HCT116 (cell line): Measurements from ENCODE around the gene OSBPL5. TPM values are rescaled to one million over a fixed set of nuclear protein-coding genes. Genes with fewer than 3 reads are reported as not detected.

Experiments
- ATAC-seq: fragments of 200-7000 bp; cut with Tn5 transposase; 2 replicates; pipeline ENCODE4 v1.9.1; 2020; ENCODE audit warnings: mild to moderate bottlenecking, moderate library complexity
- BruUV-seq: library from RNA; stranded (reverse); fragments of 400-500 nt; replicated peaks from 2 replicates; lab custom pipeline; 2021; lab: Mats Ljungman, UMichigan
- CTCF ChIA-PET: fragments of 300-600 bp; sonication (Branson Sonifier 250); formaldehyde crosslinking; loops from one replicate; lab custom pipeline; 2021; ENCODE audit warnings: antibody characterized with exemption; lab: Charles Lee
- POLR2A ChIA-PET: fragments of 300-600, 350-600 bp; sonication (Branson Sonifier 250); formaldehyde crosslinking; loops from one replicate; lab custom pipeline; 2021; ENCODE audit warnings: antibody characterized with exemption; lab: Charles Lee
- RAD21 ChIA-PET, 2 experiments: fragments of 300-600 bp; sonication (Branson Sonifier 250); formaldehyde crosslinking; loops; one replicate each; lab custom pipeline; 2023; ENCODE audit warnings: low total read pairs in 2 of 2; ENCODE audit not compliant: uncharacterized antibody in 2 of 2, unreplicated experiment in 2 of 2, low non-redundant PET in 1 of 2; lab: Charles Lee
- DNase-seq: peaks from one replicate; pipeline ENCODE4 v3.0.0-alpha.2; 2010; ENCODE audit warnings: low read depth, low spot score
- H2AFZ ChIP-seq: fragments of 200-600 bp; shearing (Covaris generic), sonication (generic); 2 replicates; pipeline ENCODE4 v1.6.1; 2017; ENCODE audit warnings: low read depth, mixed run types, mixed read lengths, antibody characterized with exemption, low read length; ENCODE audit not compliant: poor library complexity, severe bottlenecking
- H3K27ac ChIP-seq: 2 replicates; pipeline ENCODE4 v1.5.1; 2012; ENCODE audit warnings: low read depth, low read length
- H3K27me3 ChIP-seq: fragments of 200-600 bp; sonication (generic); 2 replicates; pipeline ENCODE4 v1.6.1; 2016; ENCODE audit warnings: mixed run types, low read length, mixed read lengths; ENCODE audit not compliant: insufficient read depth
- H3K36me3 ChIP-seq, 2 experiments: fragments of 200-500 bp in 1 of 2; fragments of 200-600 bp in 1 of 2; sonication (Bioruptor generic) in 1 of 2; sonication (generic) in 1 of 2; 2 replicates each; pipeline versions ENCODE4 v1.5.1 to v1.6.1; 2014 to 2016; ENCODE audit warnings: low read length in 2 of 2, inconsistent platforms in 1 of 2, mixed read lengths in 1 of 2, mixed run types in 1 of 2; ENCODE audit not compliant: insufficient read depth in 2 of 2, control insufficient read depth in 1 of 2
- H3K4me1 ChIP-seq, 2 experiments: fragments of 200-600 bp in 1 of 2; sonication (generic) in 1 of 2; 2 replicates each; pipeline versions ENCODE4 v1.5.1 to v1.6.1; 2012 to 2017; ENCODE audit warnings: low read length in 2 of 2, inconsistent platforms in 1 of 2, mild to moderate bottlenecking in 1 of 2, mixed read lengths in 1 of 2, mixed run types in 1 of 2, moderate library complexity in 1 of 2; ENCODE audit not compliant: insufficient read depth in 2 of 2, control insufficient read depth in 1 of 2
- H3K4me2 ChIP-seq: fragments of 200-600 bp; sonication (generic); 2 replicates; pipeline ENCODE4 v1.6.1; 2017; ENCODE audit warnings: mixed run types, low read length, mixed read lengths
- H3K4me3 ChIP-seq, 2 experiments: fragments of 200-600 bp in 1 of 2; sonication (generic) in 1 of 2; replicated peaks in 1 of 2; 2 replicates each; pipeline ENCODE4 v1.5.1; 2011 to 2016; ENCODE audit warnings: low read length in 2 of 2, control low read depth in 1 of 2, low read depth in 1 of 2, mild to moderate bottlenecking in 1 of 2, mixed read lengths in 1 of 2, mixed run types in 1 of 2
- H3K79me2 ChIP-seq: fragments of 200-600 bp; sonication (generic); 2 replicates; pipeline ENCODE4 v1.6.1; 2017; ENCODE audit warnings: mild to moderate bottlenecking, mixed run types, low read length, moderate library complexity, mixed read lengths; ENCODE audit not compliant: insufficient read depth
- H3K9ac ChIP-seq: fragments of 200-600 bp; sonication (generic); 2 replicates; pipeline ENCODE4 v1.6.1; 2016; ENCODE audit warnings: low read length, mixed read lengths
- H3K9me2 ChIP-seq: fragments of 200-600 bp; sonication (generic), shearing (Covaris generic); 2 replicates; pipeline ENCODE4 v1.6.1; 2017; ENCODE audit warnings: mixed run types, mild to moderate bottlenecking, moderate library complexity; ENCODE audit not compliant: insufficient read depth
- H3K9me3 ChIP-seq, 2 experiments: fragments of 200-500 bp in 1 of 2; fragments of 200-600 bp in 1 of 2; sonication (Bioruptor generic) in 1 of 2; sonication (generic) in 1 of 2; 2 replicates each; pipeline ENCODE4 v1.6.1; 2014 to 2017; ENCODE audit warnings: low read length in 2 of 2, mixed read lengths in 2 of 2, inconsistent platforms in 1 of 2, low read depth in 1 of 2, mild to moderate bottlenecking in 1 of 2, mixed run types in 1 of 2, moderate library complexity in 1 of 2; ENCODE audit not compliant: control insufficient read depth in 1 of 2, insufficient read depth in 1 of 2
- H4K20me1 ChIP-seq: fragments of 200-600 bp; sonication (generic), shearing (Covaris generic); 2 replicates; pipeline ENCODE4 v1.6.1; 2017; ENCODE audit warnings: mixed run types, mild to moderate bottlenecking, moderate library complexity; ENCODE audit not compliant: insufficient read depth
- CBX3 ChIP-seq: IDR thresholded peaks from 2 replicates; pipeline ENCODE4 v1.6.1; 2012; ENCODE audit warnings: low read depth
- CEBPB ChIP-seq: IDR thresholded peaks from 2 replicates; pipeline ENCODE4 v1.6.1; 2012; ENCODE audit warnings: low read depth
- EGR1 ChIP-seq: IDR thresholded peaks from 2 replicates; pipeline ENCODE4 v1.6.1; 2012; ENCODE audit warnings: low read depth
- EZH2 ChIP-seq: fragments of 200-600 bp; sonication (generic); IDR thresholded peaks from 2 replicates; pipeline ENCODE4 v1.6.1; 2017; ENCODE audit warnings: antibody characterized with exemption, mixed run types
- FOSL1 ChIP-seq: IDR thresholded peaks from 2 replicates; pipeline ENCODE4 v1.6.1; 2012; ENCODE audit warnings: low read depth
- JUND ChIP-seq: IDR thresholded peaks from 2 replicates; pipeline ENCODE4 v1.6.1; 2012
- POLR2AphosphoS5 ChIP-seq: IDR thresholded peaks from 2 replicates; pipeline ENCODE4 v1.6.1; 2011; ENCODE audit warnings: mild to moderate bottlenecking, low read depth, low read length, moderate library complexity
- RAD21 ChIP-seq: IDR thresholded peaks from 2 replicates; pipeline ENCODE4 v1.6.1; 2012; ENCODE audit warnings: low read depth, mild to moderate bottlenecking
- SRF ChIP-seq: IDR thresholded peaks from 2 replicates; pipeline ENCODE4 v1.6.1; 2012; ENCODE audit warnings: low read depth
- TCF7L2 ChIP-seq: IDR thresholded peaks from 2 replicates; pipeline ENCODE4 v1.7.0; 2011; ENCODE audit warnings: borderline replicate concordance, inconsistent platforms; ENCODE audit not compliant: insufficient read depth, insufficient read length; ENCODE audit errors: extremely low read depth
- ZNF274 ChIP-seq: fragments of 200-500 bp; sonication (Bioruptor generic); IDR thresholded peaks from 2 replicates; pipeline ENCODE4 v1.6.1; 2014; ENCODE audit warnings: mild to moderate bottlenecking, low read depth, low read length, inconsistent platforms
- intact Hi-C: fragments of 100-400 bp; cut with micrococcal nuclease; formaldehyde crosslinking; loops from 2 replicates; pipeline ENCODE4 v1.10.0; 2022
- total RNA-seq: library from RNA; stranded (reverse); gene quantifications from one replicate; pipeline ENCODE4 v1.2.1, GENCODE V29; 2021; ENCODE audit not compliant: unreplicated experiment
- TF ChIP-seq, protein P1 (sequence below), 3 experiments: fragments of 200-600 bp in 1 of 3; sonication (generic) in 1 of 3; IDR thresholded peaks in 2 of 3; conservative IDR thresholded peaks in 1 of 3; 2 replicates each; pipeline ENCODE4 v1.5.1; 2012 to 2017; ENCODE audit warnings: low read depth in 2 of 3, low read length in 2 of 3, antibody characterized with exemption in 1 of 3, borderline replicate concordance in 1 of 3, control low read depth in 1 of 3, mild to moderate bottlenecking in 1 of 3, mixed read lengths in 1 of 3, mixed run types in 1 of 3, moderate library complexity in 1 of 3; ENCODE audit not compliant: insufficient read depth in 1 of 3

OSBPL5 gene
- total RNA-seq, 1 experiment from 2014 or later: 44.2 TPM

DNA sequence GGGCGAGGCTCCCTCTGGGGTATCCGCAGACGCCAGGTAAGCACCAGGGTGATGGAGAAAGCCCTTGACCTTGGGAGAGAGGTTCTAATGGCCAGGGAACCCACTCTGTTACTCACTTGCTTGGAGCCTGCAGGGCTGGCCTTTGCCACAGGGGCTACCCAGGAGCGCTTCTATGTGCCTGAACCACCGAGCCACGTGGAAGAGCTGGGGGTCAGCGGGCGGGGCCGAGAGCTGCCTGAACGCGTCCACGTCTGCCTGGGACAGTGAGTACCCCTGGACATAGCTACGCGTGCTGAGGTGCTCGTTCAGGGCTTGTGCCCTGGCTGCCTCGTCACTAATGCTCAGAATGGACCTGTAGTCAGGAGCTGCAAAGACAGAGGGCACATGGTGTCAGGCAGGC is 117.5 kb downstream of the OSBPL5 start:
- H4K20me1 ChIP-seq: no peaks in the 10 kb centered on the region
- peaks cover 0 to 10% of the 10 kb centered on the region in 2 experiments; a peak in 1 of 4 replicates for H3K36me3 ChIP-seq
- no peak overlapping the region for H3K27ac ChIP-seq
- DNase-seq (no peak), ATAC-seq (no peak)
- ChIA-PET CTCF (no interaction called here), POLR2A (no interaction called here), RAD21 (no interaction called here)
- H3K9me2 ChIP-seq: no peaks in the 10 kb centered on the region
- H3K9me3 ChIP-seq: no peaks in the 10 kb centered on the region
- TF ChIP-seq JUND (no peak), ZNF274 (no peak), CEBPB (no peak), POLR2AphosphoS5 (no peak), SRF (no peak), EGR1 (no peak), CBX3 (no peak), TCF7L2 (no peak), FOSL1 (no peak), RAD21 (no peak), EZH2 (no peak)
- TF ChIP-seq, protein P1, sequence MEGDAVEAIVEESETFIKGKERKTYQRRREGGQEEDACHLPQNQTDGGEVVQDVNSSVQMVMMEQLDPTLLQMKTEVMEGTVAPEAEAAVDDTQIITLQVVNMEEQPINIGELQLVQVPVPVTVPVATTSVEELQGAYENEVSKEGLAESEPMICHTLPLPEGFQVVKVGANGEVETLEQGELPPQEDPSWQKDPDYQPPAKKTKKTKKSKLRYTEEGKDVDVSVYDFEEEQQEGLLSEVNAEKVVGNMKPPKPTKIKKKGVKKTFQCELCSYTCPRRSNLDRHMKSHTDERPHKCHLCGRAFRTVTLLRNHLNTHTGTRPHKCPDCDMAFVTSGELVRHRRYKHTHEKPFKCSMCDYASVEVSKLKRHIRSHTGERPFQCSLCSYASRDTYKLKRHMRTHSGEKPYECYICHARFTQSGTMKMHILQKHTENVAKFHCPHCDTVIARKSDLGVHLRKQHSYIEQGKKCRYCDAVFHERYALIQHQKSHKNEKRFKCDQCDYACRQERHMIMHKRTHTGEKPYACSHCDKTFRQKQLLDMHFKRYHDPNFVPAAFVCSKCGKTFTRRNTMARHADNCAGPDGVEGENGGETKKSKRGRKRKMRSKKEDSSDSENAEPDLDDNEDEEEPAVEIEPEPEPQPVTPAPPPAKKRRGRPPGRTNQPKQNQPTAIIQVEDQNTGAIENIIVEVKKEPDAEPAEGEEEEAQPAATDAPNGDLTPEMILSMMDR (IDR thresholded peaks at IDR 0.05 in 2 of 3, conservative IDR thresholded peaks at IDR 0.05 in 1 of 3; ENCODE audit: borderline replicate concordance in 1 of 3, insufficient read depth in 1 of 3, low read depth in 2 of 3, low read length in 2 of 3): no peak
- H3K27me3 ChIP-seq: no peaks in the 10 kb centered on the region
- H2AFZ ChIP-seq: no peak overlapping the region
- H3K4me3 ChIP-seq: no peak overlapping the region
- no TSS peak for BruUV-seq
- no peak overlapping the region for H3K4me2 ChIP-seq
- peaks cover 96% of the 10 kb centered on the region for H3K79me2 ChIP-seq
- no peak overlapping the region for H3K9ac ChIP-seq
- intact Hi-C loops: no loop called here
- H3K4me1 ChIP-seq: peaks cover 17 to 27% of the 10 kb centered on the region in 2 experiments
